Measurements from ENCODE around the gene AMOTL2.

The AMOTL2 gene

GRCh38 chr3:134380249-134380648 lies 6.0 kb upstream of the AMOTL2 start:
- Histone ChIP-seq H2AFZ (ENCODE audit: low read depth, low read length) (no peak overlapping the region), H3K4me2 (ENCODE audit: low read length) (peak overlapping the region; percentile 8; the same call in 1 of the 2 replicates), H3K4me1 (ENCODE audit: low read length) (peaks cover 22% of the 10 kb centered on the region), H3K36me3 (replicated peaks; ENCODE audit: low read depth, low read length) (peaks cover 6% of the 10 kb centered on the region), H3K27ac (ENCODE audit: low read length) (0 out of 2 replicates have a peak overlapping the region, but pooled peaks have one; percentile 7), H3K79me2 (ENCODE audit: low read length) (no peaks in the 10 kb centered on the region), H4K20me1 (ENCODE audit: insufficient read depth, low read length) (no peaks in the 10 kb centered on the region), H3K27me3 (ENCODE audit: low read depth, low read length) (peaks cover 21% of the 10 kb centered on the region; the same call in 1 of the 2 replicates), H3K9ac (ENCODE audit: low read length) (no peak overlapping the region), H3K9me3 (ENCODE audit: insufficient read depth, low read length) (peaks cover 8% of the 10 kb centered on the region), H3K4me3 (ENCODE audit: low read length) (no peak overlapping the region)
- TF ChIP-seq EZH2phosphoT487 (IDR thresholded peaks at IDR 0.05; ENCODE audit: low read depth), result no peak
- no peak for TF ChIP-seq CTCF (IDR thresholded peaks at IDR 0.05; ENCODE audit: low read depth, low read length)

- Histone ChIP-seq H3K27me3 (ENCODE audit: low read depth, low read length) (peaks cover 15% of the 10 kb centered on the region; the same call in 1 of the 2 replicates), H3K4me1 (ENCODE audit: low read length) (peaks cover 22% of the 10 kb centered on the region), H3K4me3 (ENCODE audit: low read length) (no peak overlapping the region), H3K27ac (ENCODE audit: low read length) (no peak overlapping the region), H3K4me2 (ENCODE audit: low read length) (peak overlapping the region; percentile 21), H2AFZ (ENCODE audit: low read depth, low read length) (no peak overlapping the region), H3K9me3 (ENCODE audit: insufficient read depth, low read length) (peaks cover 8% of the 10 kb centered on the region), H3K9ac (ENCODE audit: low read length) (no peak overlapping the region), H3K36me3 (replicated peaks; ENCODE audit: low read depth, low read length) (peaks cover 6% of the 10 kb centered on the region), H4K20me1 (ENCODE audit: insufficient read depth, low read length) (no peaks in the 10 kb centered on the region), H3K79me2 (ENCODE audit: low read length) (no peaks in the 10 kb centered on the region)
- TF ChIP-seq CTCF (IDR thresholded peaks at IDR 0.05; ENCODE audit: low read depth, low read length) (no peak), EZH2phosphoT487 (IDR thresholded peaks at IDR 0.05; ENCODE audit: low read depth) (no peak)
These were observed 4.6 kb upstream of the AMOTL2 start for GRCh38 chr3:134378818-134379217.

- Histone ChIP-seq H3K36me3 (replicated peaks; ENCODE audit: low read depth, low read length) (peaks cover 6% of the 10 kb centered on the region), H3K4me1 (ENCODE audit: low read length) (peaks cover 22% of the 10 kb centered on the region), H4K20me1 (ENCODE audit: insufficient read depth, low read length) (no peaks in the 10 kb centered on the region), H2AFZ (ENCODE audit: low read depth, low read length) (no peak overlapping the region), H3K4me2 (ENCODE audit: low read length) (peak overlapping the region; percentile 21; the same call in 1 of the 2 replicates), H3K79me2 (ENCODE audit: low read length) (no peaks in the 10 kb centered on the region), H3K4me3 (ENCODE audit: low read length) (no peak overlapping the region), H3K9ac (ENCODE audit: low read length) (no peak overlapping the region), H3K9me3 (ENCODE audit: insufficient read depth, low read length) (peaks cover 8% of the 10 kb centered on the region), H3K27me3 (ENCODE audit: low read depth, low read length) (peaks cover 15% of the 10 kb centered on the region; the same call in 1 of the 2 replicates), H3K27ac (ENCODE audit: low read length) (no peak overlapping the region)
- TF ChIP-seq EZH2phosphoT487 (IDR thresholded peaks at IDR 0.05; ENCODE audit: low read depth) (no peak), CTCF (IDR thresholded peaks at IDR 0.05; ENCODE audit: low read depth, low read length) (peak; percentile 55)
These were observed 4.1 kb upstream of the AMOTL2 start for GRCh38 chr3:134378384-134378783.

- TF ChIP-seq CTCF (IDR thresholded peaks at IDR 0.05; ENCODE audit: low read depth, low read length), result no peak
- no peak for TF ChIP-seq EZH2phosphoT487 (IDR thresholded peaks at IDR 0.05; ENCODE audit: low read depth)
- Histone ChIP-seq H3K4me1 (ENCODE audit: low read length) (peaks cover 22% of the 10 kb centered on the region), H3K4me2 (ENCODE audit: low read length) (no peak overlapping the region), H3K27ac (ENCODE audit: low read length) (no peak overlapping the region), H3K36me3 (replicated peaks; ENCODE audit: low read depth, low read length) (peaks cover 6% of the 10 kb centered on the region), H2AFZ (ENCODE audit: low read depth, low read length) (no peak overlapping the region), H3K9me3 (ENCODE audit: insufficient read depth, low read length) (peaks cover 8% of the 10 kb centered on the region), H3K4me3 (ENCODE audit: low read length) (no peak overlapping the region), H3K79me2 (ENCODE audit: low read length) (no peaks in the 10 kb centered on the region), H4K20me1 (ENCODE audit: insufficient read depth, low read length) (no peaks in the 10 kb centered on the region), H3K9ac (ENCODE audit: low read length) (no peak overlapping the region), H3K27me3 (ENCODE audit: low read depth, low read length) (peaks cover 15% of the 10 kb centered on the region; the same call in 1 of the 2 replicates)
These were observed 3.6 kb upstream of the AMOTL2 start for GRCh38 chr3:134377896-134378295.

Data from OCI-LY3 (cell line).